ENCODE measurements around the gene CDCA7.

DNA sequence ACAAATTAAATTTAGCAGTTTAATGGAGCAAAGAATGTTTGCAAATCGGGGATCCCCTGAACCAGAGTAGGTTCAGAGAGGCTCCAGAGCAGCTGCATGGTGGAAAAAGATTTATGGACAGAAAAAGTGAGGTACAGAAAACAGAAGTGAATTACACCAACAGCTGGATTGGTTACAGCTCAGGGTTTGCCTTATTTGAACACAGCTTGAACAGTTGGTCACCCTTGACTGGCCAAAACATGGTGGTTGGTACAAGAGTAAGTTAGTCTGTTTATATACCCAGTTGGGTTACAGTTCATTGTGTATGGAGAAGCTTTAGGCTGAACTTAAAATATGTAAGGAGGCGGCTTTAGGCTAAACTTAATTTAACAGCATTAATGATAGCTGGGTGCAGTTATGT lies 5.4 kb upstream of the CDCA7 start:
- TF ChIP-seq POLR2A (IDR thresholded peaks at IDR 0.05) (no peak), CTCF (IDR thresholded peaks at IDR 0.05) (no peak), POLR2AphosphoS5 (IDR thresholded peaks at IDR 0.05) (no peak)

Data from upper lobe of left lung (tissue), 4 donors.